Stomach (tissue), 9 donors: ENCODE data around the gene PRR23E. TPM values are rescaled to one million over a fixed set of nuclear protein-coding genes. Genes with fewer than 3 reads are reported as not detected.

Source experiments
- DNase-seq, 2 donors: peaks; one replicate each; pipeline versions ENCODE4 v3.0.0 to v3.0.0-alpha.2; 2013 to 2019
- H3K27ac ChIP-seq, 5 donors: fragments of 200-600 bp in 4 of 5; sonication (generic) in 4 of 5; one replicate each; pipeline ENCODE4 v1.5.1; 2013 to 2019; ENCODE audit warnings: mild to moderate bottlenecking in 1 of 5, moderate library complexity in 1 of 5
- H3K27me3 ChIP-seq, 3 donors: fragments of 200-600 bp; sonication (generic); one replicate each; pipeline ENCODE4 v1.5.1; 2017 to 2019; ENCODE audit warnings: mixed run types in 1 of 3
- H3K36me3 ChIP-seq, 4 donors: fragments of 200-600 bp; sonication (generic); 1 replicate in 3 of 4; 2 replicates in 1 of 4; pipeline ENCODE4 v1.5.1; 2016 to 2019
- H3K4me1 ChIP-seq, 4 donors: fragments of 200-600 bp; sonication (generic); one replicate each; pipeline ENCODE4 v1.5.1; 2016 to 2019
- H3K4me3 ChIP-seq, 4 donors: fragments of 200-600 bp; sonication (generic) in 3 of 4; one replicate each; pipeline ENCODE4 v1.5.1; 2016 to 2019; ENCODE audit warnings: mild to moderate bottlenecking in 1 of 4
- H3K9me3 ChIP-seq, 4 donors: fragments of 200-600 bp; sonication (generic); one replicate each; pipeline ENCODE4 v1.5.1; 2016 to 2019
- CTCF ChIP-seq, 7 experiments: fragments of 450-650 bp in 4 of 7; fragments of 200-600 bp in 3 of 7; sonication (generic) in 3 of 7; IDR thresholded peaks; one replicate each; pipeline ENCODE4 v1.5.1; 2016 to 2019; ENCODE audit warnings: antibody characterized with exemption in 7 of 7, control low read depth in 2 of 7, mild to moderate bottlenecking in 1 of 7
- EP300 ChIP-seq: sonication (generic); formaldehyde crosslinking; IDR thresholded peaks from one replicate; pipeline ENCODE4 v1.6.1; 2017; ENCODE audit warnings: antibody characterized with exemption
- POLR2A ChIP-seq, 4 donors: fragments of 450-650 bp; IDR thresholded peaks; one replicate each; pipeline ENCODE4 v1.6.1; 2016; ENCODE audit warnings: antibody characterized with exemption in 4 of 4, control low read depth in 2 of 4, mild to moderate bottlenecking in 1 of 4, moderate library complexity in 1 of 4
- POLR2AphosphoS5 ChIP-seq, 3 donors: sonication (generic); formaldehyde crosslinking; IDR thresholded peaks; one replicate each; pipeline ENCODE4 v1.6.1; 2016; ENCODE audit warnings: antibody characterized with exemption in 3 of 3
- WGBS, 5 donors: extraction: QIAGEN DNeasy Blood & Tissue Kit in 3 of 5; methylation state at CpG; one replicate each; pipeline versions ENCODE4 v1.1.5 to v1.1.7; 2013 to 2018; 5-methylcytosine and 5-hydroxymethylcytosine counted together
- intact Hi-C: fragments of 100-400 bp; cut with DNase I; formaldehyde crosslinking; loops from one replicate; pipeline ENCODE4 v1.15.1; 2023; ENCODE audit warnings: low total_unique reads
- polyA plus RNA-seq, 3 donors: library from polyadenylated mRNA; stranded (reverse); fragments of 200-250 nt; gene quantifications; one replicate each; pipeline ENCODE4 v1.2.3, GENCODE V29; 2013
- total RNA-seq, 5 donors: library from RNA; depleted of rRNA; stranded (reverse); fragments of >200 nt; gene quantifications; one replicate each; pipeline versions ENCODE4 v1.1.0 to v1.2.3, GENCODE V29; 2014 to 2016
- donor health status: healthy with polysubstance abuse.
- donor health status: Bipolar disorder and iron deficiency.
- donor health status: healthy.

PRR23E gene
- total and polyA plus RNA-seq, 8 donors: not detected

- Histone ChIP-seq H3K36me3 (no peaks in the 10 kb centered on the region), H3K9me3 (no peaks in the 10 kb centered on the region), H3K4me3 (no peak overlapping the region), H3K27ac (no peak overlapping the region), H3K4me1 (no peaks in the 10 kb centered on the region), H3K27me3 (peaks cover 0 to 30% (median 0%) of the 10 kb centered on the region in 3 donors)
- DNase-seq: no peak
- no peak for TF ChIP-seq CTCF (IDR thresholded peaks at IDR 0.05)
- no peak for TF ChIP-seq POLR2AphosphoS5 (IDR thresholded peaks at IDR 0.05)
- TF ChIP-seq POLR2A (IDR thresholded peaks at IDR 0.05): no peak
- no peak for TF ChIP-seq EP300
- 56 to 69% (median 64%) methylated on average over 5 of the region's 5 CpGs for WGBS, 5 donors
- intact Hi-C loops: no loop called here
Observed at GRCh38 chr3:127165694-127166485, 27.0 kb upstream of the PRR23E start.

DNA sequence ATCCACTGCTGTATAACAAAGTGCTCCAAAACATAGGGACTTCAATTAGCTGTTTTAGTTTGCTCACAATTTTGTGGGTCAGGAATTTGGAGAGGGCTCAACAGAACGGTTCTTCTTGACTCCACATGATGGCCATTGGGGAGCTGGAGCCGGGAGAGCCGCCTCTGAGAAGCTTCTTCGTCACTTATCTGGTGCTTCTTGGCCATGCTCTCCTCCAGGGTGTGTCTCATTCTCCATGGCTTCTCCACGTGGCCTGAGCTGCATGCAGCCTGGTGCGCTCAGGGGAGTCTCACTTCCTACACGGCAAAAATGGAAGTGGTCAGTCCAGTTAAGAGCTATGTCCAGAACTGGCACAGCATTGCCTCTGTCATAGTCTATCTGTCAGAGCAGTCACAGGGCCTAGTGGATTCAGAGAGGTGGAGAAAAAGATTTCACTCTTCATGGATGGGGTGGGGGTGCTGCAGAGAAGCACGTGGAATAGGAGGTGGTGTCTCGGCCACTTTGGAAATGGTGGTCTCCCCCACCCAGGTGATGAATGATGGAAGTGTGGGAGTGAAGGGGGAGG, 26.3 kb upstream of the PRR23E start:
- no peaks in the 10 kb centered on the region for H3K4me1 ChIP-seq
- intact Hi-C loops: no loop called here
- H3K27me3 ChIP-seq: peaks cover 0 to 37% (median 0%) of the 10 kb centered on the region in 3 donors
- no peaks in the 10 kb centered on the region for H3K9me3 ChIP-seq
- no peak overlapping the region for H3K27ac ChIP-seq
- no peaks in the 10 kb centered on the region for H3K36me3 ChIP-seq
- WGBS, 5 donors: 73 to 84% (median 80%) methylated on average over 9 of the region's 9 CpGs
- DNase-seq: no peak
- TF ChIP-seq EP300 (no peak), CTCF (IDR thresholded peaks at IDR 0.05) (no peak), POLR2A (IDR thresholded peaks at IDR 0.05) (no peak), POLR2AphosphoS5 (IDR thresholded peaks at IDR 0.05) (no peak)
- H3K4me3 ChIP-seq: no peak overlapping the region

DNA sequence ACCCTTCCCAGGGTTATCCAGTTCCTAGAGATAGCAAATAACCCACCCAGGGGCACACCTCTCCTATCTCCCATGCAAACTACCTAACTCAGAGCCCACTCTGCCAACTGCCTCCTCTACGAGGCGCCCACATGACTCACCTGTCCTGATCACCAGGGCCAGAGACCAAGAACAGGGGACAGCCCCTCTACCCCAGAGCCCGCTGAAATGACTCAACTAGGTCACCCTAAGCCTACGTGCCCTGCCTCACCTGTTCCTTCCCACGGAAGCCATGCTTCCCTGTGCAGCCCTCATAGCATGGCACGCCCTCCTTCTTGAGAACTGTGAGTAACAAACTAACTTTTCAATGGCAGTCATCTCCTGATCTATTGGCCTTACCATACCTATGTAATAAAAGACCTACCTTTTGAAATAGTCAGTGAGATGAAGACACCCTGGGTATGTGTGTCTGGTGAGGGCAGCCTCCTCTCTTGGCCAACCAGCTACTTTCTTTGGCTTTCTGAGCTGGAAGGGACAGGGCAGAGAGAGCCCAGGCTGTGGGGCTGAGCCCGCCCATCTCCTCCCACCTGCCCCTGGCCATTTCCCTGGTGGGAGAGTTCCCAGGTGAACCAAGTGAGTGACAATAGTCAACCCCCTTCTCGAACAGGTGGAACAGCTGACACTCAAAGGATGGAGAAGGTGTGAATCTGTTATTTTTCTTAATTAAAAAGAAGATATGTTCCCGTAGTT, 25.5 kb upstream of the PRR23E start:
- Histone ChIP-seq H3K36me3 (no peaks in the 10 kb centered on the region), H3K4me1 (no peaks in the 10 kb centered on the region), H3K9me3 (no peaks in the 10 kb centered on the region), H3K4me3 (no peak overlapping the region), H3K27me3 (peaks cover 0 to 44% (median 0%) of the 10 kb centered on the region in 3 donors), H3K27ac (no peak overlapping the region)
- DNase-seq: no peak
- TF ChIP-seq POLR2A (IDR thresholded peaks at IDR 0.05) (no peak), CTCF (IDR thresholded peaks at IDR 0.05) (no peak)
- intact Hi-C loops: no loop called here
- 78 to 87% (median 82%) methylated on average over 9 of the region's 9 CpGs for WGBS, 5 donors

GRCh38 chr3:127168271-127168670, 24.7 kb upstream of the PRR23E start:
- no peak for DNase-seq
- no peak overlapping the region for H3K4me3 ChIP-seq
- TF ChIP-seq EP300: no peak
- no peak for TF ChIP-seq POLR2AphosphoS5 (IDR thresholded peaks at IDR 0.05)
- no peak for TF ChIP-seq CTCF (IDR thresholded peaks at IDR 0.05)
- no peak for TF ChIP-seq POLR2A (IDR thresholded peaks at IDR 0.05)
- no peaks in the 10 kb centered on the region for H3K4me1 ChIP-seq
- H3K9me3 ChIP-seq: no peaks in the 10 kb centered on the region
- H3K27ac ChIP-seq: no peak overlapping the region
- no peaks in the 10 kb centered on the region for H3K36me3 ChIP-seq
- intact Hi-C loops: no loop called here
- WGBS, 5 donors: 41 to 61% (median 50%) methylated on average over 5 to 6 of the region's 6 CpGs
- peaks cover 0 to 52% (median 0%) of the 10 kb centered on the region in 3 donors for H3K27me3 ChIP-seq
